ENCODE results near the gene METTL9.
A peak's percentile ranks its signal among the peaks of the same experiment; 100 is the strongest.
"Not testable (repeated sequence)": the region's sequence is repeated elsewhere in the genome, so short reads cannot be mapped to it uniquely, and the experiment has no call there.

Gene METTL9

GRCh38 chr16:21611198-21611555 lies 11.8 kb downstream of the METTL9 start:
- peak; percentile 44 to 60 for DNase-seq

- DNase-seq: peak; percentile 72 to 80
Observed at GRCh38 chr16:21611556-21612384, 12.4 kb downstream of the METTL9 start.

- no peak for DNase-seq
Observed at GRCh38 chr16:21613361-21613760, 14.0 kb downstream of the METTL9 start.

GRCh38 chr16:21613781-21614180 lies 14.4 kb downstream of the METTL9 start:
- no peak for DNase-seq

GRCh38 chr16:21614896-21615295 lies 15.5 kb downstream of the METTL9 start:
- no peak for DNase-seq

GRCh38 chr16:21617607-21618006 lies 18.2 kb downstream of the METTL9 start:
- no peak for DNase-seq

GRCh38 chr16:21618281-21618680 lies 18.9 kb downstream of the METTL9 start:
- DNase-seq: no peak

GRCh38 chr16:21619765-21620425 lies 20.5 kb downstream of the METTL9 start:
- no peak for DNase-seq

- DNase-seq: peak; percentile 28 to 39
Observed at GRCh38 chr16:21620592-21620991, 21.2 kb downstream of the METTL9 start.

GRCh38 chr16:21622545-21622944 lies 23.2 kb downstream of the METTL9 start:
- no peak for DNase-seq

- DNase-seq: no peak
Observed at GRCh38 chr16:21625026-21625425, 25.6 kb downstream of the METTL9 start.

- DNase-seq: peak; percentile 97 to 99
Observed at GRCh38 chr16:21626659-21627277, 27.4 kb downstream of the METTL9 start.

GRCh38 chr16:21628121-21628726 lies 28.8 kb downstream of the METTL9 start:
- no peak for DNase-seq

GRCh38 chr16:21628772-21629171 lies 29.4 kb downstream of the METTL9 start:
- no peak for DNase-seq

GRCh38 chr16:21629616-21630539 lies 30.5 kb downstream of the METTL9 start:
- DNase-seq: not testable (repeated sequence)

- DNase-seq: not testable (repeated sequence)
Observed at GRCh38 chr16:21630866-21631265, 31.5 kb downstream of the METTL9 start.

- DNase-seq: not testable (repeated sequence)
Observed at GRCh38 chr16:21631376-21631775, 32.0 kb downstream of the METTL9 start.

- DNase-seq: not testable (repeated sequence)
Observed at GRCh38 chr16:21631951-21632575, 32.7 kb downstream of the METTL9 start.

- DNase-seq: no peak
Observed at GRCh38 chr16:21634216-21634615, 34.8 kb downstream of the METTL9 start.

GRCh38 chr16:21635694-21636093 lies 36.3 kb downstream of the METTL9 start:
- not testable (repeated sequence) for DNase-seq

GRCh38 chr16:21637032-21637968 lies 37.9 kb downstream of the METTL9 start:
- no peak for DNase-seq

Data from AML-193 (cell line).